ACHN (cell line): ENCODE measurements around the gene HHAT.
"Not testable (repeated sequence)": the region's sequence is repeated elsewhere in the genome, so short reads cannot be mapped to it uniquely, and the experiment has no call there.

ENCODE experiments used
- DNase-seq: peaks from one replicate; pipeline ENCODE4 v3.0.0-alpha.2; 2015
- in situ Hi-C: cut with HindIII; loops from 2 replicates; pipeline ENCODE4 v1.10.0; 2017; ENCODE audit warnings: low sequenced_read_pairs, low pct_ligation_motif_present, low pct_unique_long_range_greater_than_20kb

Gene HHAT

GRCh38 chr1:210633140-210633539 lies 304.4 kb downstream of the HHAT start:
- in situ Hi-C loops, result no loop called here
- DNase-seq, result no peak

- DNase-seq, result no peak
- in situ Hi-C loops, result no loop called here
Observed at GRCh38 chr1:210633636-210634035, 304.9 kb downstream of the HHAT start.

GRCh38 chr1:210635108-210635507 lies 306.4 kb downstream of the HHAT start:
- DNase-seq, result no peak
- in situ Hi-C loops, result no loop called here

GRCh38 chr1:210641582-210641981 lies 312.9 kb downstream of the HHAT start:
- no peak for DNase-seq
- in situ Hi-C loops, result no loop called here

- no peak for DNase-seq
- in situ Hi-C loops, result no loop called here
Observed at GRCh38 chr1:210645582-210646257, 317.0 kb downstream of the HHAT start.

GRCh38 chr1:210646258-210646616 lies 317.5 kb downstream of the HHAT start:
- in situ Hi-C loops, result no loop called here
- DNase-seq, result no peak

GRCh38 chr1:210647406-210648333 lies 319.0 kb downstream of the HHAT start:
- in situ Hi-C loops, result no loop called here
- no peak for DNase-seq

- no peak for DNase-seq
- in situ Hi-C loops, result no loop called here
Observed at GRCh38 chr1:210648588-210649269, 320.0 kb downstream of the HHAT start.

- no peak for DNase-seq
- in situ Hi-C loops, result no loop called here
Observed at GRCh38 chr1:210650403-210650802, 321.7 kb downstream of the HHAT start.

- no peak for DNase-seq
- in situ Hi-C loops, result no loop called here
Observed at GRCh38 chr1:210652329-210652954, 323.7 kb downstream of the HHAT start.

GRCh38 chr1:210653771-210654170 lies 325.1 kb downstream of the HHAT start:
- DNase-seq, result no peak
- in situ Hi-C loops, result no loop called here

- in situ Hi-C loops, result no loop called here
- no peak for DNase-seq
Observed at GRCh38 chr1:210654176-210654981, 325.7 kb downstream of the HHAT start.

- in situ Hi-C loops, result no loop called here
- DNase-seq, result no peak
Observed at GRCh38 chr1:210655511-210655910, 326.8 kb downstream of the HHAT start.

- no peak for DNase-seq
- in situ Hi-C loops, result no loop called here
Observed at GRCh38 chr1:210657806-210658205, 329.1 kb downstream of the HHAT start.

GRCh38 chr1:210661520-210661919 lies 332.8 kb downstream of the HHAT start:
- in situ Hi-C loops, DNase-seq: not testable (repeated sequence)

- DNase-seq, result no peak
- in situ Hi-C loops, result no loop called here
Observed at GRCh38 chr1:210662291-210663050, 333.8 kb downstream of the HHAT start.

GRCh38 chr1:210663730-210664573 lies 335.2 kb downstream of the HHAT start:
- in situ Hi-C loops, result no loop called here
- no peak for DNase-seq
